Gastroesophageal sphincter (tissue), 4 donors: ENCODE measurements around the gene FMO1. TPM values are rescaled to one million over a fixed set of nuclear protein-coding genes. Genes with fewer than 3 reads are reported as not detected.

Source experiments
- ATAC-seq: fragments of 150-250 bp; one replicate; pipeline ENCODE4 v1.9.1; 2016; ENCODE audit warnings: mild to moderate bottlenecking, moderate library complexity
- H3K27ac ChIP-seq, 4 donors: fragments of 200-600 bp; sonication (generic) in 3 of 4; 1 replicate in 3 of 4; 2 replicates in 1 of 4; pipeline ENCODE4 v1.5.1; 2016 to 2019
- H3K27me3 ChIP-seq: fragments of 200-600 bp; sonication (generic); one replicate; pipeline ENCODE4 v1.5.1; 2019
- H3K36me3 ChIP-seq, 2 donors: fragments of 200-600 bp; sonication (generic); one replicate each; pipeline ENCODE4 v1.5.1; 2019; ENCODE audit warnings: control low read depth in 1 of 2
- H3K4me1 ChIP-seq, 3 donors: fragments of 200-600 bp; sonication (generic); 1 replicate in 2 of 3; 2 replicates in 1 of 3; pipeline ENCODE4 v1.5.1; 2016 to 2019; ENCODE audit warnings: control low read depth in 2 of 3
- H3K4me3 ChIP-seq, 2 donors: fragments of 200-600 bp; sonication (generic); one replicate each; pipeline ENCODE4 v1.5.1; 2019; ENCODE audit warnings: mild to moderate bottlenecking in 1 of 2, moderate library complexity in 1 of 2
- H3K9me3 ChIP-seq, 3 donors: fragments of 200-600 bp; sonication (generic); one replicate each; pipeline ENCODE4 v1.5.1; 2017 to 2019; ENCODE audit warnings: control low read depth in 2 of 3
- EP300 ChIP-seq: sonication (generic); formaldehyde crosslinking; IDR thresholded peaks from one replicate; pipeline ENCODE4 v1.6.1; 2017; ENCODE audit warnings: antibody characterized with exemption, mild to moderate bottlenecking
- POLR2A ChIP-seq, 2 donors: fragments of 450-650 bp; IDR thresholded peaks; one replicate each; pipeline ENCODE4 v1.6.1; 2017; ENCODE audit warnings: antibody characterized with exemption in 2 of 2, mild to moderate bottlenecking in 2 of 2, moderate library complexity in 1 of 2
- POLR2AphosphoS5 ChIP-seq: sonication (generic); formaldehyde crosslinking; IDR thresholded peaks from one replicate; pipeline ENCODE4 v1.6.1; 2017; ENCODE audit warnings: antibody characterized with exemption
- whole genome bisulfite sequencing, 2 donors: methylation state at CpG; one replicate each; pipeline ENCODE4 v1.1.5; 2018; ENCODE audit warnings: low coverage in 1 of 2; 5-methylcytosine and 5-hydroxymethylcytosine counted together
- total RNA-seq, 4 donors: library from RNA; depleted of rRNA; stranded (reverse); fragments of >200 nt; gene quantifications; one replicate each; pipeline ENCODE4 v1.1.0, GENCODE V29; 2016
- TF ChIP-seq, protein P1 (sequence below), 4 experiments: fragments of 200-600 bp in 2 of 4; fragments of 450-650 bp in 2 of 4; sonication (generic) in 1 of 4; IDR thresholded peaks; one replicate each; pipeline ENCODE4 v1.5.1; 2017 to 2019; ENCODE audit warnings: antibody characterized with exemption in 4 of 4, mild to moderate bottlenecking in 2 of 4, moderate library complexity in 2 of 4

FMO1 gene
- total RNA-seq, 4 donors from 2014 or later = 0.12 to 0.81 TPM; not detected in 2

DNA sequence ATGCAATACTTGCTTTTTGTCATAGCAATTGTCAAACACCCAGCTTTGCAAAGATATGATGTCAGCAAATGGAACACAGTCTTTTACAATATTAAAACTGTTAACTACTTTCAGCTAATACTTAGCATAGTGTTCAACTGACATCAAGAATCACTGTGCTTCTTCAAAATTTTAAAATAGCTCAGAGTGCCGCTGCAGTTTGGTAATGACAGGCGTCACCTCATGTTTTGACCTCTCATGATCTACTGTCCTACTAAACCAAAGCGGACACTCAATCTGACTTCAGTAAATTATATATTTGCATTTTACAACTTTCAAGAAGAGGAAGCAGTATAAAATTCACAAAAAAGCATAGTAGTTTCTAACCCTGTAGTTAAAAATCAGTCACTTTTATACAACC is 2.0 kb downstream of the FMO1 start:
- ATAC-seq = no peak
- Histone ChIP-seq H3K4me3 (no peak overlapping the region), H3K27ac (no peak overlapping the region), H3K36me3 (no peaks in the 10 kb centered on the region), H3K27me3 (peaks cover 38% of the 10 kb centered on the region), H3K4me1 (peaks cover 0 to 11% (median 0%) of the 10 kb centered on the region in 3 donors), H3K9me3 (no peaks in the 10 kb centered on the region)
- TF ChIP-seq POLR2A (IDR thresholded peaks at IDR 0.05) (no peak), EP300 (no peak), POLR2AphosphoS5 (no peak)
- TF ChIP-seq, protein P1, sequence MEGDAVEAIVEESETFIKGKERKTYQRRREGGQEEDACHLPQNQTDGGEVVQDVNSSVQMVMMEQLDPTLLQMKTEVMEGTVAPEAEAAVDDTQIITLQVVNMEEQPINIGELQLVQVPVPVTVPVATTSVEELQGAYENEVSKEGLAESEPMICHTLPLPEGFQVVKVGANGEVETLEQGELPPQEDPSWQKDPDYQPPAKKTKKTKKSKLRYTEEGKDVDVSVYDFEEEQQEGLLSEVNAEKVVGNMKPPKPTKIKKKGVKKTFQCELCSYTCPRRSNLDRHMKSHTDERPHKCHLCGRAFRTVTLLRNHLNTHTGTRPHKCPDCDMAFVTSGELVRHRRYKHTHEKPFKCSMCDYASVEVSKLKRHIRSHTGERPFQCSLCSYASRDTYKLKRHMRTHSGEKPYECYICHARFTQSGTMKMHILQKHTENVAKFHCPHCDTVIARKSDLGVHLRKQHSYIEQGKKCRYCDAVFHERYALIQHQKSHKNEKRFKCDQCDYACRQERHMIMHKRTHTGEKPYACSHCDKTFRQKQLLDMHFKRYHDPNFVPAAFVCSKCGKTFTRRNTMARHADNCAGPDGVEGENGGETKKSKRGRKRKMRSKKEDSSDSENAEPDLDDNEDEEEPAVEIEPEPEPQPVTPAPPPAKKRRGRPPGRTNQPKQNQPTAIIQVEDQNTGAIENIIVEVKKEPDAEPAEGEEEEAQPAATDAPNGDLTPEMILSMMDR (IDR thresholded peaks at IDR 0.05) = no peak
- WGBS, 2 donors = 93 to 96% methylated on average over 3 of the region's 3 CpGs

GRCh38 chr1:171251042-171251951 is 3.0 kb downstream of the FMO1 start:
- H3K4me1 ChIP-seq = peaks cover 0 to 11% (median 0%) of the 10 kb centered on the region in 3 donors
- no peak overlapping the region for H3K27ac ChIP-seq
- no peak for TF ChIP-seq POLR2AphosphoS5
- no peak for TF ChIP-seq EP300
- TF ChIP-seq POLR2A (IDR thresholded peaks at IDR 0.05) = no peak
- TF ChIP-seq, protein P1 (IDR thresholded peaks at IDR 0.05) = peak in 3 of 4 experiments; percentile 12 to 53 (median 37)
- WGBS, 2 donors = 7 to 9% methylated on average over 19 to 20 of the region's 34 CpGs
- no peaks in the 10 kb centered on the region for H3K9me3 ChIP-seq
- peak; percentile 41 for ATAC-seq
- no peaks in the 10 kb centered on the region for H3K36me3 ChIP-seq
- peak overlapping the region; percentile 3 to 51 for H3K4me3 ChIP-seq
- H3K27me3 ChIP-seq = peaks cover 40% of the 10 kb centered on the region

- peaks cover 0 to 11% (median 0%) of the 10 kb centered on the region in 3 donors for H3K4me1 ChIP-seq
- 39 to 41% methylated on average over 6 of the region's 6 CpGs for WGBS, 2 donors
- no peak overlapping the region for H3K27ac ChIP-seq
- no peak for TF ChIP-seq POLR2AphosphoS5
- TF ChIP-seq, protein P1 (IDR thresholded peaks at IDR 0.05) = no peak
- no peak for TF ChIP-seq POLR2A (IDR thresholded peaks at IDR 0.05)
- no peak for TF ChIP-seq EP300
- no peaks in the 10 kb centered on the region for H3K36me3 ChIP-seq
- ATAC-seq = no peak
- no peaks in the 10 kb centered on the region for H3K9me3 ChIP-seq
- peaks cover 40% of the 10 kb centered on the region for H3K27me3 ChIP-seq
- H3K4me3 ChIP-seq = peak overlapping the region in 1 of 2 donors; percentile 51
These were observed 3.6 kb downstream of the FMO1 start for GRCh38 chr1:171251952-171252300.

GRCh38 chr1:171252482-171252881 is 4.2 kb downstream of the FMO1 start:
- H3K4me1 ChIP-seq = peaks cover 0 to 14% (median 0%) of the 10 kb centered on the region in 3 donors
- peaks cover 42% of the 10 kb centered on the region for H3K27me3 ChIP-seq
- no peaks in the 10 kb centered on the region for H3K9me3 ChIP-seq
- H3K4me3 ChIP-seq = no peak overlapping the region
- TF ChIP-seq, protein P1 (IDR thresholded peaks at IDR 0.05) = no peak
- 78 to 100% methylated on average over 2 to 4 of the region's 5 CpGs for WGBS, 2 donors
- H3K27ac ChIP-seq = no peak overlapping the region
- ATAC-seq = no peak
- no peaks in the 10 kb centered on the region for H3K36me3 ChIP-seq

- WGBS, 2 donors = 61 to 72% methylated on average over 4 of the region's 4 CpGs
- H3K36me3 ChIP-seq = no peaks in the 10 kb centered on the region
- ATAC-seq = no peak
These were observed 6.6 kb downstream of the FMO1 start for GRCh38 chr1:171254859-171255258.

More at GRCh38 chr1:171254859-171255258, 6.6 kb downstream of the FMO1 start:
- Histone ChIP-seq H3K27me3 (peaks cover 43% of the 10 kb centered on the region), H3K9me3 (no peaks in the 10 kb centered on the region), H3K4me3 (no peak overlapping the region), H3K4me1 (peaks cover 0 to 18% (median 0%) of the 10 kb centered on the region in 3 donors), H3K27ac (no peak overlapping the region)
- TF ChIP-seq POLR2AphosphoS5 = no peak
- no peak for TF ChIP-seq POLR2A (IDR thresholded peaks at IDR 0.05)
- no peak for TF ChIP-seq EP300
- TF ChIP-seq, protein P1 (IDR thresholded peaks at IDR 0.05) = no peak
